DMS53 (cell line): ENCODE results near the gene RSF1.
A peak's percentile ranks its signal among the peaks of the same experiment; 100 is the strongest.

Experiments used
- DNase-seq: peaks from one replicate; lab custom pipeline; 2025; lab: John Stamatoyannopoulos, UW

Gene RSF1

DNA sequence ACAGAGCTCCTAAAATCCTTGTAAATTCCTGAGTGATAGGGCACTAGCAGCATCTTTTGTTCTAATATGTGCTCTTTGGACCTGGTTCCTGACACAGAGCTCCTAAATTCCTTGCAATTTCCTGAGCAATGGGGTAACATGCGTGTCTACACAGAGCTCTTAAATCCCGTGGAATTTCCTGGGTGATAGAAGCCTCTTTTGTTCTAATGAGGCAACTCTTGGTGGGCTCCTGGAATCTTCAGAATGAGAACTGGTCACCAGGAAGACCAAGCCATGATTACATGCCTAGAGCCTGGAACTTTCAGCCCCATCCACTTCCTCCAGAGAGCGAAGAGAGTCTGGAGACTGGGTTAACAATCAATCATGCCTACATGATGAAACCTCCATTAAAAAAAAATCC is 19.0 kb downstream of the RSF1 start:
- DNase-seq: no peak

DNA sequence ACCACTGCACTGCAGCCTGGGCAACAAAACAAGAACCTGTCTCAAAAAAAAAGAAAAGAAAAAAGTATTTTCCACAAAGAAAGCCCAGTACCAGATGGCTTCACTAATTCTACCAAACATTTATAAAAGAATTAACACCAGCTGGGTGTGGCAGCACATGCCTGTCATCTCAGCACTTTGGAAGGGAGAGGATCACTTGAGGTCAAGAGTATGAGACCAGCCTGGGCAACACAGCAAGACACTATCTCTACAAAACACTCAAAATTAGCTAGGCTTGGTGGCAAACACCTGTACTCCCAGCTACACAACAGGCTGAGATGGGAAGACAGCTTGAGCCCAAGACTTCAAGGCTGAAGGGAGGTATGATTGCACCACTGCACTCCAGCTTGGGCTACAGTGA is 20.1 kb downstream of the RSF1 start:
- no peak for DNase-seq

DNA sequence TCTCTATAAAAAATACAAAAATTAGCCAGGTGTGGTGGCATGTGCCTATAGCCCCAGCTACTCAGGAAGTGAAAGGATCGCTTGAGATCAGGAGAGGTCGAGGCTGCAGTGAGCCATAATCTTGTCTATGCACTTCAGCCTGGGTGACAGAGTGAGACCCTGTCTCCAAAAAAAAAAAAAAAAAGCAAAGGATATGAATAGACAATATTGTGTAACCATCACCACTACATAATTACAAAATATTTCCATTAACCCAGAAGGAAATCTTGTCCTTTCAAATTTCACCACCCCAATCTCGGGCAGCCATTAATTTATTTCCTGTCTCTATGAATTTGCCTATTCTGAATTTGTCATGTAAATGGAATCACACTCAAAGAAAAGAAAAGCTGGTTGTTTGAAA is 21.2 kb downstream of the RSF1 start:
- DNase-seq: no peak

DNA sequence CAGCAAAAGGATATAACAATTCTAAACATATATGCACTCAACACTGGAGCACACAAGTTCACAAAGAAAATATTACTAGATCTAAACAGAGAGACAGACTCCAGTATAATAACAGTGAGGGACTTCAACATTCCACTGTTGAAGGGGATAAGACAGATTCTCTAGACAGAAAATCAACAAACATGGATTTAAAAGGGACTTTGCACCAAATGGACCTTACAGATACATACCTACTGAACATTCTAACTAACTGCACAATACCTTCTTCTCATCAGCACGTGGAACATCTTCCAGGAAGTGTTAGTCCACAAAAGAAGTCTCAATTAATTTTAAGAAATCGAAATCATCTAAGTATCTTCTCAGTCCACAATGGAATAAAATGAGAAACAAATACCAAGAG is 26.6 kb downstream of the RSF1 start:
- no peak for DNase-seq

DNA sequence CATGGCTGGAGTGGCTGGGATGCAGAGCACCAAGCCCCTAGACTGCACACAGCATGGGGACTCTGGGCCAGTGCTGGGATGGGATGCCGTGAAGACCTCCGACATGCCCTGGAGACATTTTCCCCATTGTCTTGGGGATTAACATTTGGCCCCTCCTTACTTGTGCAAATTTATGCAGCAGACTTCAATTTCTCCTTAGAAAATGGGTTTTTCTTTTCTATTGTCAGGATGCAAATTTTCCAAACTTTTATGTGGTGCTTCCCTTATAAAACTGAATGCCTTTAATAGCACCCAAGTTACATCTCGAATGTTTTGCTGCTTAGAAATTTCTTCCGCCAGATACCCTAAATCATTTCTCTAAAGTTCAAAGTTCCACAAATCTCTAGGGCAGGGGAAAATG is 29.2 kb downstream of the RSF1 start:
- DNase-seq: no peak

DNA sequence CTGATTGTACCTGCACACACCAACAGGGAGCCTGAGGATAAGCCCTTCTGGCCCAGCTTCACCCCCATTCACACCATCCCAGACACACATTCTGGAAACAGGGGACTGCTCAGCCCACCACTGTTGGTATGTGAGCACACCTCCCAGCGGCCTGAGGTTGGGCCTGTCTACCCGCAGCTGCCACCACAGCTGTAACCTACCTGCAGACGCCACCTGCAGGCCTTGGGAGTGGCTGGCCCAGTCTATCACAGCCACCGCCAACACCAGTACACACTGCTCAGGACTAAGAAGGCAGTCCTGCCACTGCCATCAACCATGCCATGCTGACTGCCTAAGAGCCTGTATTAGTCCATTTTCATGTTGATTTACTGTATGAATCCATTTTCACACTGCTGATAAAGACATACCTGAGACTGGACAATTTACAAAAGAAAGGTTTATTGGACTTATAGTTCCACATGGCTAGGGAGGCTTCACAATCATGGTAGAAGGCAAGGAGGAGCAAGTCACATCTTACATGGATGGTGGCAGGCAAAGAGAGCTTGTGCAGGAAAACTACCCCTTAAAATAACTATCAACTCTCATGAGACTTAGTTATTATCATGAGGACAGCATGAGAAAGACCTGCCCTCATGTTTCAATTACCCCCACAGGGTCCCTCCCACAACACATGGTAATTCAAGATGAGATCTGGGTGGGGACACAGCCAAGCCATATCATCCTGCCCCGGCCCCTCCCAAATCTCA is 30.6 kb downstream of the RSF1 start:
- DNase-seq: peak; percentile 45

DNA sequence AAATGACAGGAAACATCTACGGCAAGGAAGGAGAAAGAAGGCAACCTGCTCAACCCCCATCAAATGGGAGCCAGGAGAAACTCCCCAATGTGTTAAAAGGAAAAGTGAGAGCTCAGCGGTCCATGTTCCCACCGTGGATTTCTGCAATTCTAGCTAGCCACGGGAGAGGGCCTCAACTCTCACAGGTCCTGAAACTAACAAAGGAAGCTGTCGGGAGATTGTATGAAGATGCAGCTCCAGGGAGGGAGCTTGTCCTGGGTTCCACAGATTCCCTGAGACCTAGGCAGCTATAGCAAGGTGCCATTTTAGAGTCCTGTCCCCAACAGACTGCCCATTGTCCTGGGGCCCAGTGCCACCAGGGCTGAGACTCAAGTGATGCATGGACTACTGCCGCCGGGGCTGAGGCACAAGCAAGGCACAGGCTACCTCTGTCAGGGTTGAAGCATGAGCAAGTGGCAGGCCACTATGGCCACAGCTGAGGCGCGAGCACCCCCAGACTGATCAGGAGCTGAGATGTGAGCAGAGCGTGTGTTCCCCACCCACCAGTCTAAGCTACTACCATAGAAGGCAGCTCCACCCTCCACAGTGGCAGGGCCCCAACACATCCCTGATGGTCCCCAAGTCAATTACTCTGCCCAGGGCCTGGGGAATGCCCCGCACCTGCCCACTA is 31.3 kb downstream of the RSF1 start:
- DNase-seq: peak; percentile 29

DNA sequence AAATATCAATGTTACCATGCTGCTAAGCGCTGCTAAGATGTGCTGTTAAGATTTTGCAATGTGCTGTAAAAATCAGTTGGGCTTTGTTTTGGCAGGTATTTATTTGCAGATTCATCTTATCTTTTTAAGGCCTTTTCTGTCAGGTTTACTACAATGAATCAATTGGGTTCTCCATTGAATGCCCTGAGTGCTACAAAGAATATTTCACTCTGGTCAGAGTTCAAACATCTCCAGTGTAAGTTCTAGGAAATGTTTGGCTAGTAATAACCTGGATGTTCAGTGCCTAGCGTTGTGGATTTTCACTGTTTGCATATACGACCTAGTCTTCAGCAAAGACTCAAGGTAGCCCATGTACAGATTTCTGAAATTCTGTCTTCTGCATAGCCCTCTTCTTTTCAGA is 36.0 kb downstream of the RSF1 start:
- DNase-seq: no peak

DNA sequence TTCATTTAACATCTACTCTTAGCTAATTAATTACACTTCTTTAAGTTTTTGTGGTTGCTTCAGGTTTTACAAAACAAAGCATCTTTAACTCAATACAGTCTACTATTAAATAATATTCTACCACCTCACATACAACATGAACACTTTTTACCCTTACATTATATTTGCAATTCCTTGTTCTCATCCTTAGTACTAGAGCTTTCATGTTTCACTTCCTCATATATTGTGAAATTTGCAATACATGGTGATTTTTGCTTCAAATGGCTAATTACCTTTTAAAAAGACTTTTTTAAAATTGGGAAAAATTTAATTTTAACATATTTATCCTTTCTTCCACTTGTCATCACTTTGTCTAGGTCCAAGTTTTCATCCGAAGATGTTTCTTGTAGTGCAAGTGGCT is 37.5 kb downstream of the RSF1 start:
- no peak for DNase-seq

DNA sequence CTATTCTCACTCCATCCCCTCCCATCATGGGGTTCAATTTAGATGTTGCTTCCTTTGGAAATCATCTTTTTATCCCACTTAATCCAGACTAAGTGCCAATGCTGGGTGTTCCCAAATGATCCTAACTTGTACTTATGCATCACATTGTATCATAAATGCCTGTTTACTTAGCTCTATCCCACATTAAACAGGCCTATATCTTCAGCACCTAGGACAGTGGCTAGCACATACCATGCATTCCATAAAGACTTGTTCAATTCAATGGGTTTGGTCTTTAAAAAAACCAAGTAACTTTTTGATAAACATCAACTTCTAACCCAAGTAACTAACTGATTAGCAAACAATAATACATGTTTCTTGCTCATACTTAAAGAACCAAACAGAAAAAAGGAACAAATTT is 40.6 kb downstream of the RSF1 start:
- peak; percentile 24 for DNase-seq

DNA sequence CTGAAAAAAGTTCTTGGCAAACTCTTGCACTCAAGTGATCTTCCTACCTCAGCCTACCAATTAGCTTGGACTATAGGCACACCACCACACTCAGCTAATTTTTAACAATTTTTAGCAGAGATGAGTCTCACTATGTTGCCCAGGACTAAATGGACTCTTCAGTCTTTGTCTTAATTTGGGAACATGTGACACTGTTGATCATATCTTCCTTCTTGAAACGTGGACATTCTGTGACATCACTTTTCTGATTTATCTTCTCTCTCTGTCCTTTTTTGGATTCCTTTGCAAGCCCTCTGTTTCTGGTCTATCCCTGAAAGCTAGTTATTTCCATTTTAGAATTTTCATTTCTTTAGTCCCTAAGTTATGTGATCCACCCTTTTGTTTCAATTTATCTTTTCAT is 42.0 kb downstream of the RSF1 start:
- DNase-seq: no peak

DNA sequence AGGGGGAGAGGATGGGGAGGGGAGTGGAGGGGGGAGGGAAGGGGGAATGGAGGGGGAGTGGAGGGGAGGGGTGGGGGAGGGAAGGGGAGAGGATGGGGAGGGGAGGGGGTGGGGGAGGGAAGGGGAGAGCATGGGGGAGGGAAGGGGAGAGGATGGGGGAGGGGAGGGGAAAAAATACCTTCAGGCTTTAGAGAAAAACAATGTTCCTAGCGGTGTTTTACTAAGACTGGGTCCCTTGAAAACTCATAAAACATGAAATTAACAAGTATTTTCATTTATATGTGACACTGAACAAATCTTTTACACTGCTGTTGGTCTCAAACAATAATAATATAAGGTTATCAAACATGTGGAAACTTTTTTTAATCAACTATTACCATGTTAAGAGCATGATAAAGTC is 42.4 kb downstream of the RSF1 start:
- no peak for DNase-seq

DNA sequence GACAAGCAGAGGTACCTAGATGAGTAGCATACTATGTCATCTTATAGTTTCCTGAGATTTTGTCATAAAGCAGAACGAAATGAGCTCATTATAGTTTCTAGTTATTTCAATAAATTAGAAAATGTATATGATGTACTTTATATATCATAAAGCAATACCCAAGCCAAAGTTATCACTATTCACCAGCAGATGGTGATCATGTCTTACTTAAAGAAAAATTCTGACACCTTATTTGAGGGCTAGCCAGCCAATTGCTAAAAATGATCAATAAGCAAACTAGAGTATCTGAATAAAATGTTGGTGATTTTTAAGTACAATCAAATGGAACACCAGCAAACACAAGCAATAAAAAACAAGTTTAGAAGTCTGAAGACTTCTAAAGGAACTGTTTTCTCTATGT is 44.1 kb downstream of the RSF1 start:
- DNase-seq: peak; percentile 69

DNA sequence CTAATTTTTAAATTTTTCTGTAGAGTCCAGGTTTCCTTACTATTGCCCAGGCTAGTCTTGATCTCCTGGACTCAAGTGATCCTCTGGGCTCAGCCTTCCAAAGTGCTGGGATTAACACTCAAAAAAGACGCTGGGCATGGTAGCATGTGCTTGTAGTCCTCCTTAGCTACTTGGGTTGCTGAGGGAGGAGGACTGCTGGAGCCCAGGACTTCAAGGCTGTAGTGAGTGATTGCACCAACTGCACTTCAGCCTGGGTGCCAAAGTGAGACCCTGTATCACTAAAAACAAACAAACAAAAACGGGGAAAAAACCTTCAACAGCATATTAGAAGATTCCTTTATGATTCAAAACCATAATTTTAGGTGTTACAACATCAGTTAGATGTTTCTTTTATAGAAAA is 44.6 kb downstream of the RSF1 start:
- no peak for DNase-seq

DNA sequence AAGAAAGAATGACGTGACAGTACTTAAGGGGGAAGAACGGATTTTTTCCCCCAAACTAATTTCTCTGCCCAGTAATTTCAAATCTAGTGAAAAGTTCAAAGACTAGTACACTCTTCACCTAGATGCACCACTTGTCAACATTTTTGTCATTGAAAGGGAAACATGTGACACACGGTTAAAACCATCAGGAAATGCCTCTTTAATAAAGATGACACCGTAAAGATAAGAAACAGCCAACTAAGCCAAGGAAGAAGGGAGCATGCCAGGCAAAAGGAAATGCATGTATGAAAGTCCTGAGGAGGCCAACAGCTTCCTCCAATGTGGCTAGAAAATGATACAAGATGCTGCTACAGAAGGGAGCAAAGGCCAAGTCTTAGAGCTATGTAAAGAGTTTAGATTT is 49.4 kb downstream of the RSF1 start:
- DNase-seq: no peak

DNA sequence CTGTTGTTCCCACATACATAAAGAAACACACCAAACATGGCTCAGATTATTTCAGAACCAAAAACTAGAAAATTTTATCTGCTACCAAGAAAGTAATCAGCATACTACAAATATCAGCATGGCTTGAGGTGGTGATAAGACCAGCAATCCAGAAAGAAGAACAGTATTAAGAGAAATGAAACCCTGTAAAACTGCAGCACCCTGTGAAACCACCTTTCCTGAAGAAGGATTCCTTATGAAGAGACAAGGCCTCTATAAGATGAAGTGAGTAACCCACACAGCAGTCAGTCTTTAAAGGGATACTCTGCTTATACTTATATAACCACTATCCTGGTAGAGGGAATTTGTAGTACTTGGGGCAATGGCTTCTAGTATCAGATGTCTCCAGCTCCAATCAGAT is 49.9 kb downstream of the RSF1 start:
- DNase-seq: no peak

DNA sequence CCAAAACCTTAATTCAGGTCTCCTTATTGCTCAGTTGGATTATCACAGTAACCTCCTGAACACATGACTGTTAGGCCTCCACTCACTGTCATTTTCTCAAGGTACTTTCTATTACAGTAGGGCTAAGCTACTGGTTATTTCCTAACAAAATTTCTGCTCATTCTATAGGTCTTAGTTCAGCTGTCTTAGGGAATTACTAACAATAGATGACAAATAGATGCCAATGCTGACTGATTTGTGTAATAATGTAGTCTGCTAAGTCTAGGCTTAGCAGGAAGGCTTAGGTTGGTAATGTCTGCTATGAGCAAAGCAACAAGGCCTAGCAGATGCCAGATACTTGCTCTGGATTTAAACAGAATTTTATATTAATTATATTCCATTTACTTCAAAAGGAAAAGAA is 58.1 kb downstream of the RSF1 start:
- DNase-seq: no peak

DNA sequence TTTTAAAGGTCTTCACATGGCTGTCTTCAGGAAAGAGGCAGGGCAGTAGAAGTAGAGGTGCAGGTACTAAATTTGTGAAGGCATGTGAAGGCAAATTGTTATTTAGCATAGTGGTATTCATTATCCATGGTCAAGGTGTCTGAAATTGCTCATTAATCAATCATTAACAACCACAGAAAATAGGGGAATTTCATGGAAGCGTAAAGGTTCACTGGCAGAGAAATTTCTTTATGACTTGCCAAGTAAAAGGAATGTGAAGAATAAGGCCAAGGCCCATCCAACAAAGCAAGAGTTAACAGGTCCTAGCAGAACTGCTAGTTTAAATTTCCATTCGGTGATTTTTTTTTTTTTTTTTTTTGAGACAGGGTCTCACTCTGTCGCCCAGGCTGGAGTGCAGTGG is 59.0 kb downstream of the RSF1 start:
- DNase-seq: no peak

DNA sequence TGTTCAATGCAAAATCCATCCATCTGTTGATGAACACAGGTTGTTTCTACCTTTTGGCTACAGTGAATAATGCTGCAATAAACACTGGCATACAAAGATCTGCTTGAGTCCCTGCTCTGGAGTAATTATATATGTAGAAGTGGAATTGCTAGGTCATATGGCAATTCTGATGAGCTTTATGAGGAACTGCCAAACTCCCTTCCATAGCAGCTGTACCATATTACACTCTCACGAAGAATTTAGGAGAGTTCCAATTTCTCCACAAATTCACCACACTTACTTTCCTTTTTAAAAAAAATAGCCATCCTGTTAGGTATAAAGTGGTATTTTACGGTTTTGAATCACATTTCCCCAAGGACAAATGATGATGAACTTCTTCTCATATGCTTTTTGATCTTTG is 62.2 kb downstream of the RSF1 start:
- DNase-seq: no peak

DNA sequence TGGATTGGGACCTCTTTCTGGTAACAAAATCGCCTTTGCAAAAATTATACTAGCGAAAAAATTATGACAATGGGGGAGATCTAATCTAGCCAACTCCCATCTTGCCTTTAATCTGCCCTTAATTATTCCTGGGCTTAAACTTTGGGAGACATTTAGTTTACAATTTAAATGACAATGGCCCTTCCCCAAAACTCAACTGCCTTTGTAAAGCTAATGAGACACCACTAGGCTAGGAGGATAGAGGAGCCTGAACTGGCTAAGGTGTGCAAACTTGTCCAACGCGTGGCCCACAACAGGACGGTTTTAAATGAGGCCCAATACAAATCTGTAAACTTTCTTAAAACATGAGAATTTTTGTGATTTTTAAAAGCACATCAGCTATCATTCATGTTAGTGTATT is 67.3 kb downstream of the RSF1 start:
- DNase-seq: no peak

DNA sequence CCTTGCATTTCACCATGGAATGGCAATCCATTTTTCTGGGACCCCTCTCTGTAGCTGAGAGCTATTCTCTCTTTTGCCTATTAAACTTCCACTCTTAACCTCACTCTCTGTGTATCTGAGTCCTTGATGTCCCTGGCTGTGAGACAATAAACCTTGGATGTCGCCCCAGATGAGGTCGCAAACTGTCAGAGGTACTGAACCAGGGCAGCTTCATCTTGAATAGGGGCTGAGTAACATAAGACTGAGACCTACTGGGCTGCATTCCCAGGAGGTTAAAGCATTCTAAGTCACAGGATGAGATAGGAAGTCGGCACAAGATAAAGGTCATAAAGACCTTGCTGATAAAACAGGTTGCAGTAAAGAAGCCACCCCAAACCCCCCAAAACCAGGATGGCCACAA is 68.0 kb downstream of the RSF1 start:
- no peak for DNase-seq

DNA sequence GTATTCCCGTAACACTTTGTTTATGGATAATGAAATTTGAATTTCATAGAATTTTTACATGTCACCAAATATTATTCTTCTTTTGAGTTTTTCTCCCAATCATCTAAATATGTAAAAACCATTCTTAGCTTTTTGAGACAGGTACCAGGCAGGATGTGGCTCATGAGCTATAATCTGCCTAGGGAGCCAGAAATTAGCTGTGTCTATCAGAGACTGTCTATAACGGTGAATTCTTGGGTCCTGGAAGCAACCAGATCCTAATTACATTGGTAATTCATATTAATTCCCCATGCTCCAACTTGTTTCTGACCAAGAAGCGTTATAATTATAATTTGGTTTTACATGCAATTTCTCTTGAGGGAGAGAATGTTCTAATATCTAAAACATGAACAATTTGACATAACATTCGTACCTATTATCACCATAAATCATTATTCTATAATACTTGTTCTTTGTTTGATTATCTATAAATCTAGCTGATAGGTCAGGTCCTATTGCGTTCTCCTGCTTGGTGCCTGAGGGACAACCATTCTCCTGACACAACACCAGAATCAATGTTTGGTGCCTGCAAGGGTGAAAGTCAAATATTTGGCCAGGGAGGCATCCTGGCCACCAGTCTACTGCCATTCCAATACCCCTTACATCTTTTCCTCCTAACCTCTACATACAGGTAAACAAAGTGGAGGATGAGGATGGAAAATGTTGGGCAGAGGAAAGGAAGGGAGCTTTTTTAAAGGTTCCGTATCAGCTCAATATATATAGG is 69.9 kb downstream of the RSF1 start:
- no peak for DNase-seq

DNA sequence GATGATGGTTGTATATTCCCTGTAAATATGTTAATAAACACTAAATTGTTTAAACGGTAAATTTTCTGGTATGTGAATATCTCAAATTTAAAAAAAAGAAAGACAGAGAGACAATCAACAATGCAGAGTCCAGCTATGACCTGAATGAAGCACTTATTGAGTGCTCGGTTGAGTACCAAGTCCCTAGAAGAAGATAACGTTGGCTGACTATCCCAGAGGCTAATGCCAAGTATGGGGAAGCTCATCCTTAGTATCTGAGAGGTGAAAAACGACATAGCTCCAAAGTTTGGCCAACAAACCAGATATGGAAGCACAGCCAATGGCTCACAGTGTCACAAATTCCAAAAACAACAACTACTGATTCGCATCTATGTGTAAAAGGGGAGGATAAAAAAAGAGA is 71.3 kb downstream of the RSF1 start:
- no peak for DNase-seq
